Prostate gland (tissue), 2 donors: Measurements from ENCODE around the gene RBPJ. TPM values are rescaled to one million over a fixed set of nuclear protein-coding genes. Genes with fewer than 3 reads are reported as not detected.

Experiments used
- DNase-seq: peaks from one replicate; pipeline ENCODE4 v3.0.0-alpha.2; 2019; ENCODE audit warnings: low spot score
- H3K27ac ChIP-seq, 2 donors: fragments of 200-600 bp; sonication (generic); 2 replicates each; pipeline ENCODE4 v1.5.1; 2017 to 2019
- H3K27me3 ChIP-seq: fragments of 200-600 bp; sonication (generic); replicated peaks from 2 replicates; pipeline ENCODE4 v1.5.1; 2019; ENCODE audit not compliant: insufficient read depth
- H3K36me3 ChIP-seq, 2 donors: fragments of 200-600 bp; sonication (generic); 1 replicate in 1 of 2; 2 replicates in 1 of 2; pipeline versions ENCODE4 v1.5.1 to v1.8.1; 2017 to 2019
- H3K4me1 ChIP-seq: fragments of 200-600 bp; sonication (generic); replicated peaks from 2 replicates; pipeline ENCODE4 v1.5.1; 2019
- H3K4me3 ChIP-seq, 2 donors: fragments of 200-600 bp; sonication (generic); 2 replicates each; pipeline ENCODE4 v1.5.1; 2017 to 2019
- H3K9me3 ChIP-seq: fragments of 200-600 bp; sonication (generic); 2 replicates; pipeline ENCODE4 v1.5.1; 2017
- CTCF ChIP-seq, 4 experiments: fragments of 200-600 bp in 2 of 4; fragments of 450-650 bp in 2 of 4; sonication (generic) in 2 of 4; IDR thresholded peaks; 1 replicate in 3 of 4; 2 replicates in 1 of 4; pipeline ENCODE4 v1.5.1; 2016 to 2019; ENCODE audit warnings: antibody characterized with exemption in 4 of 4, mild to moderate bottlenecking in 2 of 4, moderate library complexity in 2 of 4
- POLR2A ChIP-seq: fragments of 450-650 bp; IDR thresholded peaks from one replicate; pipeline ENCODE4 v1.6.1; 2016; ENCODE audit warnings: antibody characterized with exemption, mild to moderate bottlenecking
- POLR2AphosphoS5 ChIP-seq: sonication (generic); formaldehyde crosslinking; IDR thresholded peaks from one replicate; pipeline ENCODE4 v1.6.1; 2017; ENCODE audit warnings: antibody characterized with exemption
- WGBS: methylation state at CpG from one replicate; pipeline ENCODE4 v1.1.5; 2018; 5-methylcytosine and 5-hydroxymethylcytosine counted together
- intact Hi-C: fragments of 100-400 bp; cut with DNase I; formaldehyde crosslinking; loops from one replicate; pipeline ENCODE4 v1.14.2; 2022
- total RNA-seq, 2 donors: library from RNA; depleted of rRNA; stranded (reverse); fragments of >200 nt; gene quantifications; one replicate each; pipeline ENCODE4 v1.1.0, GENCODE V29; 2016

RBPJ gene
- total RNA-seq, 2 donors from 2014 or later, result 36.0 to 130 TPM

GRCh38 chr4:26377328-26378311 lies 56.8 kb downstream of the RBPJ start:
- Histone ChIP-seq H3K9me3 (no peaks in the 10 kb centered on the region), H3K36me3 (no peaks in the 10 kb centered on the region), H3K4me1 (no peaks in the 10 kb centered on the region), H3K27me3 (no peaks in the 10 kb centered on the region), H3K4me3 (no peak overlapping the region), H3K27ac (no peak overlapping the region)
- WGBS, result 69% methylated on average over 4 of the region's 4 CpGs
- no peak for TF ChIP-seq POLR2A
- no peak for TF ChIP-seq POLR2AphosphoS5
- no peak for TF ChIP-seq CTCF (IDR thresholded peaks at IDR 0.05)
- intact Hi-C loops, result no loop called here
- no peak for DNase-seq

GRCh38 chr4:26379837-26380236 lies 59.0 kb downstream of the RBPJ start:
- Histone ChIP-seq H3K27ac (no peak overlapping the region), H3K9me3 (no peaks in the 10 kb centered on the region), H3K4me1 (no peaks in the 10 kb centered on the region), H3K36me3 (no peaks in the 10 kb centered on the region), H3K4me3 (no peak overlapping the region), H3K27me3 (no peaks in the 10 kb centered on the region)
- WGBS, result 91% methylated on average over 2 of the region's 2 CpGs
- DNase-seq, result no peak
- TF ChIP-seq CTCF (IDR thresholded peaks at IDR 0.05) (no peak), POLR2AphosphoS5 (no peak), POLR2A (no peak)
- intact Hi-C loops, result no loop called here

- no peak overlapping the region for H3K27ac ChIP-seq
- DNase-seq, result no peak
- WGBS, result 86% methylated on average over 2 of the region's 2 CpGs
- H3K9me3 ChIP-seq, result no peaks in the 10 kb centered on the region
- H3K4me3 ChIP-seq, result no peak overlapping the region
- no peaks in the 10 kb centered on the region for H3K36me3 ChIP-seq
- TF ChIP-seq CTCF (IDR thresholded peaks at IDR 0.05) (no peak), POLR2A (no peak), POLR2AphosphoS5 (no peak)
- no peaks in the 10 kb centered on the region for H3K4me1 ChIP-seq
- intact Hi-C loops, result no loop called here
- H3K27me3 ChIP-seq, result no peaks in the 10 kb centered on the region
Measured at GRCh38 chr4:26380740-26381139, 59.9 kb downstream of the RBPJ start.

- WGBS, result 94% methylated on average over 7 of the region's 7 CpGs
- Histone ChIP-seq H3K9me3 (no peaks in the 10 kb centered on the region), H3K4me1 (no peaks in the 10 kb centered on the region), H3K4me3 (no peak overlapping the region), H3K27ac (no peak overlapping the region), H3K36me3 (no peaks in the 10 kb centered on the region), H3K27me3 (no peaks in the 10 kb centered on the region)
- TF ChIP-seq CTCF (IDR thresholded peaks at IDR 0.05), result no peak
- TF ChIP-seq POLR2A, result no peak
- TF ChIP-seq POLR2AphosphoS5, result no peak
- DNase-seq, result no peak
- intact Hi-C loops, result no loop called here
Measured at GRCh38 chr4:26384380-26385057, 63.7 kb downstream of the RBPJ start.
